Fibroblast of mammary gland (primary cell): ENCODE measurements around the gene PTPN3.

ENCODE experiments used
- DNase-seq: peaks from one replicate; pipeline ENCODE4 v3.0.0-alpha.2; 2010; ENCODE audit warnings: low read depth
- H3K4me3 ChIP-seq: 2 replicates; pipeline ENCODE4 v1.5.1; 2011; ENCODE audit warnings: low read depth, mild to moderate bottlenecking, low read length, moderate library complexity; ENCODE audit not compliant: control insufficient read depth
- TF ChIP-seq, protein P1 (sequence below): conservative IDR thresholded peaks from 2 replicates; pipeline ENCODE4 v1.5.1; 2011; ENCODE audit warnings: low read depth, low read length, inconsistent platforms; ENCODE audit not compliant: control insufficient read depth, insufficient read depth

Gene PTPN3

DNA sequence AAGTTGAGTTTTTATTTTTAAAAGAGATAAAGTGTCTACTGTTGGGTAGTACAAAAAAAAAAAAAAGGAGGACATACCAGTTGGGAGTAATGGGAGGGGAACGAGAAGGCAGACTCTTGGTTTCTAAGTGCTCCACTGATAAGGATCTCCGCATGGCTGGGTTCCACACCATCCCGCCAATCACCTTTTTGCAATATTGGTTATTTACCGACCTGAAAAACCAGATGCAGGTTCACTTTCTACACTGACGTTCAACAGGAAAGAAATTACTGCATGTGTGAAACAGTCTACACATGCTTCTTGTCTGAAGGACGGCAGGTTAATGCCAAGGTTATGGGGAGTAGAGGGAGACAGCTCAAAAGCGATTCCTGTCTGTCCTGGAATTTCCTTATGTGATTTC is 75.5 kb downstream of the PTPN3 start:
- DNase-seq: no peak
- no peak overlapping the region for H3K4me3 ChIP-seq
- TF ChIP-seq, protein P1, sequence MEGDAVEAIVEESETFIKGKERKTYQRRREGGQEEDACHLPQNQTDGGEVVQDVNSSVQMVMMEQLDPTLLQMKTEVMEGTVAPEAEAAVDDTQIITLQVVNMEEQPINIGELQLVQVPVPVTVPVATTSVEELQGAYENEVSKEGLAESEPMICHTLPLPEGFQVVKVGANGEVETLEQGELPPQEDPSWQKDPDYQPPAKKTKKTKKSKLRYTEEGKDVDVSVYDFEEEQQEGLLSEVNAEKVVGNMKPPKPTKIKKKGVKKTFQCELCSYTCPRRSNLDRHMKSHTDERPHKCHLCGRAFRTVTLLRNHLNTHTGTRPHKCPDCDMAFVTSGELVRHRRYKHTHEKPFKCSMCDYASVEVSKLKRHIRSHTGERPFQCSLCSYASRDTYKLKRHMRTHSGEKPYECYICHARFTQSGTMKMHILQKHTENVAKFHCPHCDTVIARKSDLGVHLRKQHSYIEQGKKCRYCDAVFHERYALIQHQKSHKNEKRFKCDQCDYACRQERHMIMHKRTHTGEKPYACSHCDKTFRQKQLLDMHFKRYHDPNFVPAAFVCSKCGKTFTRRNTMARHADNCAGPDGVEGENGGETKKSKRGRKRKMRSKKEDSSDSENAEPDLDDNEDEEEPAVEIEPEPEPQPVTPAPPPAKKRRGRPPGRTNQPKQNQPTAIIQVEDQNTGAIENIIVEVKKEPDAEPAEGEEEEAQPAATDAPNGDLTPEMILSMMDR: no peak

DNA sequence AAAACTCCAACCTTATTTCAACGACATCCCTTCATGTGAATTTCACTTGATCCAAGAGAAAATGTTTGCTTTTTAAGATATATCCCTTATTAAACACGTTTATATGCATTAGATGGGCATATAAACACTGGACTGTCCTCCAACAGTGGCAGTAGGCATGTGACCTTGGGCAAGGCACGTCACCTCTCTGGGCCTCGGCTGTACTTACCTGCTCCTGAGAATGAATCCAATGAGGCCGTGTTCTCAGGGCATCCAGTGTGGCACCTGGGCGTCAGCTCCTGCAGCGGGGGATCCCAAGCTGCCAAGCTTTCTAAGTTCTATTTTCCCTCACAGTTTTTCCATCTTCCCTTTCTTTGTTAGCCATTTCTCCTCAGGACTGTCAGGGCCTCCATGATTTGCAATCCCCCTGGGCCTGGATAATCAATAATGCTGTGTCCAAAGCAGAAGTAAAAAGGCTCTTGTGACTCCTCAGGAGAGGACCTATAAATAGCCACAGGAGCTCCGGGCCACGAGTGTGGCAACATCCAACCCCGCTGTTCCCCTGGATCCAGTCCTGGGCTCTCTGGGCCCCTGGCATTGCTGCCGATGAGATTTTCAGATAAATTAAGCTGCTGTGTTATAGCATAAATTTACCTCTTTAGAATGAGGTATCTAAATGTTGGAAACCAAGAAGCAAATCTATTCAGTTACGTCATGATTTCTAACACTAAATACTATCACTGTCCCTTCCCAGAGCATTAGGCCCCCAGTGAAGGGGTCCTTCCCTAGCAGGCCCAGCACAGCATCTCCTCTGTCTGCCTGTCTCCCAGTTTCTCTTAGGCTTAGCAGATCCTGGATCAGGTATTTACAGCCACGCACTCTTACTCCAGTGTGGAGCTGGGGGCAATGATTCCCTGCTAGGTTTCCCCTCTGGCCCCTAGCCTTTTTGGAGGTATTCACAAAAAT is 76.8 kb downstream of the PTPN3 start:
- no peak overlapping the region for H3K4me3 ChIP-seq
- no peak for DNase-seq
- TF ChIP-seq, protein P1: no peak

DNA sequence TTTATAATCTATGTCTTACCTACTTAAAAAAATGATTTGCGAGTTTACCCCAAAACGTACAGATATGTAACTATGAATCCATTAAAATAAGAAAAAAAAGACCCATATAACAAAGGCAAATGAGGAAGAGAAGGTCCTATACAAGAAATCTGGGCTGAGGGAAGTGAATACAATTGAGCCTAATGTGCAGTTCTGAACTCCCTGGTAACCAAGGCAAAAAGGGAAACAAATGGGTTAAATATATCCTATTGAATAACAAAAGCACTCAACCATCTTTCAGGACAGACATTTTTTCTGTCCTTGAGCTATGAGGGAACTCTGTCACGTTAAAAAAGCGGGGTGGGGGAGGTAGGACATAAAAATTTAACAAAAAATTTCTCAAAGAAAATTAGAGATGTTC is 78.6 kb downstream of the PTPN3 start:
- DNase-seq: no peak
- no peak overlapping the region for H3K4me3 ChIP-seq
- TF ChIP-seq, protein P1: no peak

DNA sequence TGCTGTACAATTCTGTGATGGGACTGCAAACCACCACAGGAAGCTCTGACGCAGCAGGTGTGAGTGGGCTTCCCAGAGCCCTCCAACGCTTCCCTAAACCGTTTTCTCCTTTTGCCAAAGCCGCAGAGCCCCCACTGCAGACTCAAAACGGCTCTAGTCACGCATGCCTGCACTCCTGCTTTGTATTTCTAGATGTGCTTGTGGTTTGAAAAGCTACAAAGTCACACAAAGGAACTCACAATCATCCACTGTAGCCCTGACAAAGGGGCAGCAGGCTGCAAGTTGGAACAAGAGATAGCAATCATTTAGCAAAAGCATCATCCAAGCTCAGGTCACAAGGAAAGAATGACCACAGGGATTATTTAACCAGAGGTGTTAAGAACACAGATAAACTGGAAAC is 79.3 kb downstream of the PTPN3 start:
- DNase-seq: no peak
- TF ChIP-seq, protein P1: no peak
- H3K4me3 ChIP-seq: no peak overlapping the region

DNA sequence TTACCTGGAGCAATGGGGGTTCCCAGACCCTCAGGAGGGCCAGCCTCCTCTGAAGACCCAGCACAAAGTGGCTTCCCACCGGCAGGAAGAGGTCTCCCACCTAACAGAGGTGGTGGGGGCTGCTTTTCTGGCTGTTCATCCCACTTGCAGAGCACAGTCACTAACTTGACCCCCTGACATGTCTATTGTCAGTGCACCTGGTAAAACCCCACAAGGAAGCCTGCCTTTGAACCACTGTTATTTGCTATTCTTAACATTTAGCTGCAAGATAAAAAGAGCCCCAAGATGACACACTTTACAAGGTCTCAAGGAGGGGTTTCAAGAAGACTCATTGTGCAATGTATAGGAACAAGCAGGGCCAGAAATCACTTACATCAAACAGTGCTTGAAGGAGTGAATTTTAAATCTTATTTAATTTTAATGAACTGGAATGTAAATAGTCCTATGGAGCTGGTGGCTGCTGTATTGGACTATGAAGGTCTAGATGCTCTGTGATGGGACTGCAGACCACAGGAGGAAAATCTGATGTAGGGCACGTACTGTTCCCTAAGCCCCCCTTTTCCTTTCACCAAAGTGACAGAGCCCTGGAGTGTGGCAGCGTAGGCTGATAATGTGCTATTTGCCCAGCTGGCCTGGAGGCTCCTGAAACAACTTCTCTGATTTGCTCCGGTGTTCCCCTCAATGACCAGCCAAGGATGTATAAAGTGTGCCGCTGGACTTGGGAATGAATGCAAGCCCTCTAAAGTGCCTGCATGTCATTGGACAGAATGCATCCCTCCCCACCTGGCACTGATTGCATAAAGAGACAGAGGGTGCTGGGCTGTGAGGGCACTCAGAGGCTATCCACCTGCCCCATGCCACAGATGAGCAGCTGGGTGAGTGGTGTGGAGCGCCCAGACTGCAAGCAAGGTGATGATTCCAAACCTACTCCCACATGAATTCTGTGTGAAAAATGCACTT is 80.2 kb downstream of the PTPN3 start:
- TF ChIP-seq, protein P1: no peak
- H3K4me3 ChIP-seq: no peak overlapping the region
- DNase-seq: no peak

DNA sequence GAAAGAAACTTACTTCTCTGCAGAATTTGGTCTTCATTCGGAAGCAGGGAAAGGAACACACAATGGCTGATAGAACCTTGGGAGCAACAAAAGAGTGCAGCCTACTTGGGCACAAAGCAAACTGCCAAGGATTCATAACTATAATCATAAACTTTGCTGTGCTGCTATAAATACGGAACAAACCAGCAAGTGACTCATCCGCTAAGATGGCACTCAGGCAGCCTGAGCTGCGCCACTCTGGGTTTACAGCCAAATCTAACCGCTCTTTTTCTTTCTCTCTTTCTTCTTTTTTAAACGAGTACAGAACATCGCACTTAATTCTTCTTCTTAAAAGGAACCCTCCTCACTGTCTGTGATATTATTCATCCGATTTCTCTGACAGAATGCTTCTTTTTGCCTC is 81.1 kb downstream of the PTPN3 start:
- no peak for DNase-seq
- TF ChIP-seq, protein P1: no peak
- no peak overlapping the region for H3K4me3 ChIP-seq
